Endothelial cell of umbilical vein (primary cell): ENCODE results near the gene MRPL17. TPM values are rescaled to one million over a fixed set of nuclear protein-coding genes. Genes with fewer than 3 reads are reported as not detected.

Source experiments
- BruUV-seq: library from RNA; stranded (reverse); fragments of 400-500 nt; replicated peaks from 2 replicates; lab custom pipeline; 2021; lab: Mats Ljungman, UMichigan
- CTCF ChIA-PET: fragments of 300-600, 350-600 bp; sonication (Branson Sonifier 250); formaldehyde crosslinking; loops from one replicate; lab custom pipeline; 2021; ENCODE audit warnings: antibody characterized with exemption, inconsistent platforms; lab: Charles Lee
- POLR2A ChIA-PET: fragments of 300-600, 350-600 bp; sonication (Branson Sonifier 250); formaldehyde crosslinking; loops from one replicate; lab custom pipeline; 2021; ENCODE audit warnings: antibody characterized with exemption, inconsistent platforms; lab: Charles Lee
- DNase-seq: peaks from one replicate; pipeline ENCODE4 v3.0.0-alpha.2; 2011; ENCODE audit warnings: low read depth, low spot score
- FAIRE-seq: peaks from 2 replicates; lab custom pipeline; 2011; peaks lifted over from hg19 to GRCh38; lab: Jason Lieb, UNC
- H2AFZ ChIP-seq: 2 replicates; pipeline ENCODE4 v1.6.0; 2012; ENCODE audit warnings: low read depth, low read length, control low read depth, inconsistent platforms
- H3K27ac ChIP-seq: 2 replicates; pipeline ENCODE4 v1.5.1; 2011; ENCODE audit warnings: low read depth, mild to moderate bottlenecking, control low read depth, low read length, moderate library complexity; ENCODE audit not compliant: insufficient read depth
- H3K27me3 ChIP-seq, 2 experiments: 2 replicates each; pipeline versions ENCODE4 v1.6.0 to v1.6.1; 2011; ENCODE audit warnings: low read length in 2 of 2, mixed read lengths in 1 of 2; ENCODE audit not compliant: control insufficient read depth in 2 of 2, insufficient read depth in 2 of 2
- H3K36me3 ChIP-seq, 2 experiments: 2 replicates in 1 of 2; 3 replicates in 1 of 2; pipeline ENCODE4 v1.5.1; 2011; ENCODE audit warnings: low read length in 2 of 2, mild to moderate bottlenecking in 1 of 2, moderate library complexity in 1 of 2; ENCODE audit not compliant: control insufficient read depth in 2 of 2, insufficient read depth in 2 of 2; ENCODE audit errors: extremely low read depth in 1 of 2
- H3K4me1 ChIP-seq: 3 replicates; pipeline ENCODE4 v1.5.1; 2011; ENCODE audit warnings: mild to moderate bottlenecking, low read length; ENCODE audit not compliant: control insufficient read depth, insufficient read depth; ENCODE audit errors: extremely low read depth
- H3K4me2 ChIP-seq: 2 replicates; pipeline ENCODE4 v1.6.1; 2011; ENCODE audit warnings: low read length, control low read depth, mixed read lengths; ENCODE audit not compliant: insufficient read depth
- H3K4me3 ChIP-seq, 3 experiments: fragments of 200-600 bp in 1 of 3; sonication (generic), shearing (Covaris generic) in 1 of 3; replicated peaks in 1 of 3; 2 replicates each; pipeline ENCODE4 v1.5.1; 2011 to 2016; ENCODE audit warnings: control low read depth in 3 of 3, low read length in 3 of 3, mild to moderate bottlenecking in 2 of 3, inconsistent platforms in 1 of 3, low read depth in 1 of 3, moderate library complexity in 1 of 3; ENCODE audit not compliant: insufficient read depth in 1 of 3
- H3K79me2 ChIP-seq: 2 replicates; pipeline ENCODE4 v1.6.0; 2012; ENCODE audit warnings: low read length, inconsistent platforms; ENCODE audit not compliant: control insufficient read depth, insufficient read depth
- H3K9ac ChIP-seq: replicated peaks from 2 replicates; pipeline ENCODE3; 2011; ENCODE audit warnings: low read length, control low read depth; ENCODE audit not compliant: insufficient read depth; ENCODE audit errors: extremely low read depth
- H3K9me1 ChIP-seq: replicated peaks from 3 replicates; pipeline ENCODE4 v1.6.0; 2011; ENCODE audit warnings: mild to moderate bottlenecking, low read length; ENCODE audit not compliant: control insufficient read depth, insufficient read depth; ENCODE audit errors: extremely low read depth
- H3K9me3 ChIP-seq: replicated peaks from 2 replicates; pipeline ENCODE4 v1.5.1; 2012; ENCODE audit warnings: low read length, inconsistent platforms; ENCODE audit not compliant: control insufficient read depth, insufficient read depth
- H4K20me1 ChIP-seq: replicated peaks from 2 replicates; pipeline ENCODE3; 2011; ENCODE audit warnings: mild to moderate bottlenecking, low read length; ENCODE audit not compliant: control insufficient read depth, insufficient read depth; ENCODE audit errors: extremely low read depth
- EZH2 ChIP-seq: IDR thresholded peaks from 2 replicates; pipeline ENCODE4 v1.6.1; 2012; ENCODE audit warnings: borderline replicate concordance, low read depth, mild to moderate bottlenecking, moderate library complexity, low read length, inconsistent platforms; ENCODE audit not compliant: severe bottlenecking
- FOS ChIP-seq: IDR thresholded peaks from 2 replicates; pipeline ENCODE4 v1.6.1; 2011; ENCODE audit warnings: mild to moderate bottlenecking, low read length, moderate library complexity, borderline replicate concordance; ENCODE audit not compliant: insufficient read depth
- GATA2 ChIP-seq: IDR thresholded peaks from 2 replicates; pipeline ENCODE4 v1.7.0; 2011; ENCODE audit warnings: low read depth, mild to moderate bottlenecking, moderate library complexity, mixed read lengths, low read length; ENCODE audit not compliant: insufficient read length, insufficient read depth
- JUN ChIP-seq: IDR thresholded peaks from 2 replicates; pipeline ENCODE4 v1.6.1; 2011; ENCODE audit warnings: borderline replicate concordance, low read depth; ENCODE audit not compliant: insufficient read length, insufficient read depth
- MAX ChIP-seq: IDR thresholded peaks from 2 replicates; pipeline ENCODE4 v1.6.1; 2011; ENCODE audit not compliant: insufficient read depth, insufficient read length
- MYC ChIP-seq: IDR thresholded peaks from one replicate; pipeline ENCODE4 v1.6.1; 2011; ENCODE audit warnings: mild to moderate bottlenecking, low read depth, low read length
- POLR2A ChIP-seq: IDR thresholded peaks from 2 replicates; pipeline ENCODE4 v1.6.1; 2012; ENCODE audit warnings: low read depth, mild to moderate bottlenecking, control low read depth, low read length
- POLR2AphosphoS5 ChIP-seq: IDR thresholded peaks from 2 replicates; pipeline ENCODE4 v1.6.1; 2012; ENCODE audit warnings: low read depth, mild to moderate bottlenecking, control low read depth, low read length, moderate library complexity; ENCODE audit not compliant: insufficient read depth
- dilution Hi-C: fragments of 300-500 bp; cut with MboI; formaldehyde crosslinking; loops from one replicate; pipeline ENCODE4 v1.15.0; 2019; ENCODE audit warnings: low sequenced_read_pairs; ENCODE audit not compliant: extremely low pct_ligation_motif_present
- intact Hi-C: fragments of 100-400 bp; cut with micrococcal nuclease; formaldehyde crosslinking; loops from one replicate; pipeline ENCODE4 v1.10.0; 2022
- polyA plus RNA-seq, 4 experiments: library from polyadenylated mRNA; depleted of rRNA in 3 of 4; stranded (reverse) in 3 of 4; unstranded in 1 of 4; fragments of >200 nt; gene quantifications; 2 replicates each; pipeline versions ENCODE4 v1.2.1 to v1.2.3, GENCODE V29; 2011 to 2012; ENCODE audit warnings: missing spikeins in 1 of 4
- total RNA-seq: library from RNA; stranded (reverse); gene quantifications from 2 replicates; pipeline ENCODE4 v1.2.3, GENCODE V29; 2021
- TF ChIP-seq, protein P1 (sequence below), 2 donors: IDR thresholded peaks; 1 replicate in 1 of 2; 2 replicates in 1 of 2; pipeline ENCODE4 v1.5.1; 2011; ENCODE audit warnings: low read length in 2 of 2, mild to moderate bottlenecking in 2 of 2, moderate library complexity in 2 of 2, control low read depth in 1 of 2, inconsistent platforms in 1 of 2, low read depth in 1 of 2; ENCODE audit not compliant: insufficient read depth in 1 of 2; ENCODE audit errors: extremely low read depth in 1 of 2

MRPL17 gene
- total and polyA plus RNA-seq, 2 donors (not counting 3 experiments of a cell fraction or from before 2014, with no cell fraction given), result 67.6 to 87.2 TPM

DNA sequence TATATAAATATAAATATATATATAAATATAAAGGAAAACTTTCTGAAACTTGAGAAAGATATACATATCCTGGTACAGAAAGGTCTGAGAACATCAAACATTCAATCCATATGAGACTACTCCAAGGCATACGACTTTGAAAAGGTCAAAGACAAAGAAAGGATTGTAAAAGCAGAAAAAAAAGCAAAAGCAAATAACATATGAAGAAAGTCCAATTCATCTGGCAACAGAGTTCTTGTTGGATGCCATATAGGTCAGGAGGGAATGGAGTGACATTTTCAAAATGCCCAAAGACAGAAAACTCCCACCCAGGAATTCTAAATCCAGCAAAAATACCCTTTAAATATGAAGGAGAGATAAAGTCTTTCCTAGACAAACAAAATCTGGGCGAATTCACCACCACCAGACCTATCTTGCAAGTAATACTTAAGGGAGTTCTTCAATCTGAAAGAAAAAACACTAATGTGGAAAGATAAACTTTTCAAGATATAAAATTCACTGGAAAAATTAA, 42.3 kb upstream of the MRPL17 start:
- POLR2A ChIA-PET, result no interaction called here
- no peaks in the 10 kb centered on the region for H3K36me3 ChIP-seq
- intact Hi-C loops (no loop called here), dilution Hi-C loops (no loop called here)
- H2AFZ ChIP-seq, result no peak overlapping the region
- TF ChIP-seq, protein P1, sequence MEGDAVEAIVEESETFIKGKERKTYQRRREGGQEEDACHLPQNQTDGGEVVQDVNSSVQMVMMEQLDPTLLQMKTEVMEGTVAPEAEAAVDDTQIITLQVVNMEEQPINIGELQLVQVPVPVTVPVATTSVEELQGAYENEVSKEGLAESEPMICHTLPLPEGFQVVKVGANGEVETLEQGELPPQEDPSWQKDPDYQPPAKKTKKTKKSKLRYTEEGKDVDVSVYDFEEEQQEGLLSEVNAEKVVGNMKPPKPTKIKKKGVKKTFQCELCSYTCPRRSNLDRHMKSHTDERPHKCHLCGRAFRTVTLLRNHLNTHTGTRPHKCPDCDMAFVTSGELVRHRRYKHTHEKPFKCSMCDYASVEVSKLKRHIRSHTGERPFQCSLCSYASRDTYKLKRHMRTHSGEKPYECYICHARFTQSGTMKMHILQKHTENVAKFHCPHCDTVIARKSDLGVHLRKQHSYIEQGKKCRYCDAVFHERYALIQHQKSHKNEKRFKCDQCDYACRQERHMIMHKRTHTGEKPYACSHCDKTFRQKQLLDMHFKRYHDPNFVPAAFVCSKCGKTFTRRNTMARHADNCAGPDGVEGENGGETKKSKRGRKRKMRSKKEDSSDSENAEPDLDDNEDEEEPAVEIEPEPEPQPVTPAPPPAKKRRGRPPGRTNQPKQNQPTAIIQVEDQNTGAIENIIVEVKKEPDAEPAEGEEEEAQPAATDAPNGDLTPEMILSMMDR (IDR thresholded peaks at IDR 0.05; ENCODE audit: extremely low read depth in 1 of 2, insufficient read depth in 1 of 2, low read depth in 1 of 2, low read length in 2 of 2), result no peak
- TF ChIP-seq EZH2 (no peak), FOS (no peak), GATA2 (no peak), MAX (no peak), POLR2AphosphoS5 (no peak), MYC (no peak), POLR2A (no peak), JUN (no peak)
- H3K4me2 ChIP-seq, result no peak overlapping the region
- no TSS peak for BruUV-seq
- H3K9me3 ChIP-seq, result no peaks in the 10 kb centered on the region
- CTCF ChIA-PET, result interaction anchor here (0.9 to 6.3 kb wide), 3 partner anchors 12 to 30 kb away, joined by 3 to 34 read pairs (median 9); no protein-coding TSS in a partner anchor
- H3K79me2 ChIP-seq, result no peaks in the 10 kb centered on the region
- H4K20me1 ChIP-seq, result no peaks in the 10 kb centered on the region
- H3K9me1 ChIP-seq, result no peaks in the 10 kb centered on the region
- DNase-seq (no peak), FAIRE-seq (no peak)
- H3K27ac ChIP-seq, result no peak overlapping the region
- peaks cover 0 to 4% of the 10 kb centered on the region in 2 experiments for H3K27me3 ChIP-seq
- peaks cover 20% of the 10 kb centered on the region for H3K4me1 ChIP-seq
- no peak overlapping the region for H3K4me3 ChIP-seq
- no peak overlapping the region for H3K9ac ChIP-seq
